ENCODE data around the gene THSD4. TPM values are rescaled to one million over a fixed set of nuclear protein-coding genes. Genes with fewer than 3 reads are reported as not detected.

Gene THSD4
- total and polyA plus RNA-seq, 2 donors (not counting 1 experiment from before 2014, with no cell fraction given): 43.1 to 95.5 TPM

GRCh38 chr15:71325481-71325880, 210.2 kb downstream of the THSD4 start:
- peak in 1 of 2 donors; percentile 88 for DNase-seq (ENCODE audit: low read depth in 2 of 2)
- Histone ChIP-seq H4K20me1 (ENCODE audit: control insufficient read depth, extremely low read depth, insufficient read depth, low read length) (no peaks in the 10 kb centered on the region), H2AFZ (ENCODE audit: low read length) (no peak overlapping the region), H3K9me3 (ENCODE audit: control insufficient read depth, insufficient read depth, low read depth, low read length) (no peaks in the 10 kb centered on the region), H3K36me3 (ENCODE audit: control insufficient read depth, insufficient read depth, low read length) (no peaks in the 10 kb centered on the region), H3K9ac (ENCODE audit: insufficient read depth, low read length) (no peak overlapping the region), H3K27me3 (ENCODE audit: control insufficient read depth, insufficient read depth, low read length) (no peaks in the 10 kb centered on the region), H3K27ac (ENCODE audit: insufficient read depth, low read length) (peak overlapping the region; percentile 4), H3K4me2 (ENCODE audit: extremely low read depth, insufficient read depth, low read length) (no peak overlapping the region), H3K4me3 (replicated peaks in 1 of 4; ENCODE audit: control extremely low read depth in 1 of 4, insufficient read depth in 1 of 4, low read depth in 3 of 4, low read length in 4 of 4) (no peak overlapping the region), H3K79me2 (ENCODE audit: control insufficient read depth, insufficient read depth, low read length) (no peaks in the 10 kb centered on the region), H3K4me1 (ENCODE audit: control insufficient read depth, extremely low read depth, insufficient read depth, low read length) (peaks cover 21% of the 10 kb centered on the region)
- TF ChIP-seq CTCF (conservative IDR thresholded peaks at IDR 0.05 in 1 of 2, IDR thresholded peaks at IDR 0.05 in 1 of 2; ENCODE audit: low read depth in 1 of 2, low read length in 2 of 2) (no peak), EZH2 (IDR thresholded peaks at IDR 0.05; ENCODE audit: low read length, missing control alignments) (no peak)

- no peak overlapping the region for H3K9ac ChIP-seq (ENCODE audit: insufficient read depth, low read length)
- no peaks in the 10 kb centered on the region for H3K36me3 ChIP-seq (ENCODE audit: control insufficient read depth, insufficient read depth, low read length)
- no peak overlapping the region for H2AFZ ChIP-seq (ENCODE audit: low read length)
- H3K79me2 ChIP-seq (ENCODE audit: control insufficient read depth, insufficient read depth, low read length): no peaks in the 10 kb centered on the region
- H3K4me3 ChIP-seq (replicated peaks in 1 of 4; ENCODE audit: control extremely low read depth in 1 of 4, insufficient read depth in 1 of 4, low read depth in 3 of 4, low read length in 4 of 4): no peak overlapping the region
- no peaks in the 10 kb centered on the region for H3K27me3 ChIP-seq (ENCODE audit: control insufficient read depth, insufficient read depth, low read length)
- peaks cover 36% of the 10 kb centered on the region for H3K4me1 ChIP-seq (ENCODE audit: control insufficient read depth, extremely low read depth, insufficient read depth, low read length)
- no peak overlapping the region for H3K4me2 ChIP-seq (ENCODE audit: extremely low read depth, insufficient read depth, low read length)
- DNase-seq (ENCODE audit: low read depth in 2 of 2): peak in 1 of 2 donors; percentile 36
- H3K27ac ChIP-seq (ENCODE audit: insufficient read depth, low read length): peak overlapping the region; percentile 22
- no peaks in the 10 kb centered on the region for H4K20me1 ChIP-seq (ENCODE audit: control insufficient read depth, extremely low read depth, insufficient read depth, low read length)
- TF ChIP-seq EZH2 (IDR thresholded peaks at IDR 0.05; ENCODE audit: low read length, missing control alignments) (no peak), CTCF (conservative IDR thresholded peaks at IDR 0.05 in 1 of 2, IDR thresholded peaks at IDR 0.05 in 1 of 2; ENCODE audit: low read depth in 1 of 2, low read length in 2 of 2) (no peak)
- H3K9me3 ChIP-seq (ENCODE audit: control insufficient read depth, insufficient read depth, low read depth, low read length): no peaks in the 10 kb centered on the region
These were observed 213.2 kb downstream of the THSD4 start for GRCh38 chr15:71328453-71328852.

GRCh38 chr15:71329041-71329440, 213.8 kb downstream of the THSD4 start:
- H3K27ac ChIP-seq (ENCODE audit: insufficient read depth, low read length): peak overlapping the region; percentile 39

More at GRCh38 chr15:71329041-71329440, 213.8 kb downstream of the THSD4 start:
- DNase-seq (ENCODE audit: low read depth in 2 of 2): peak; percentile 30 to 86
- H3K27me3 ChIP-seq (ENCODE audit: control insufficient read depth, insufficient read depth, low read length): no peaks in the 10 kb centered on the region
- H3K4me2 ChIP-seq (ENCODE audit: extremely low read depth, insufficient read depth, low read length): no peak overlapping the region
- H3K9me3 ChIP-seq (ENCODE audit: control insufficient read depth, insufficient read depth, low read depth, low read length): no peaks in the 10 kb centered on the region
- peaks cover 38% of the 10 kb centered on the region for H3K4me1 ChIP-seq (ENCODE audit: control insufficient read depth, extremely low read depth, insufficient read depth, low read length)
- no peaks in the 10 kb centered on the region for H4K20me1 ChIP-seq (ENCODE audit: control insufficient read depth, extremely low read depth, insufficient read depth, low read length)
- TF ChIP-seq CTCF (conservative IDR thresholded peaks at IDR 0.05 in 1 of 2, IDR thresholded peaks at IDR 0.05 in 1 of 2; ENCODE audit: low read depth in 1 of 2, low read length in 2 of 2) (no peak), EZH2 (IDR thresholded peaks at IDR 0.05; ENCODE audit: low read length, missing control alignments) (no peak)
- no peaks in the 10 kb centered on the region for H3K79me2 ChIP-seq (ENCODE audit: control insufficient read depth, insufficient read depth, low read length)
- no peaks in the 10 kb centered on the region for H3K36me3 ChIP-seq (ENCODE audit: control insufficient read depth, insufficient read depth, low read length)
- H3K4me3 ChIP-seq (replicated peaks in 1 of 4; ENCODE audit: control extremely low read depth in 1 of 4, insufficient read depth in 1 of 4, low read depth in 3 of 4, low read length in 4 of 4): no peak overlapping the region
- H3K9ac ChIP-seq (ENCODE audit: insufficient read depth, low read length): no peak overlapping the region
- no peak overlapping the region for H2AFZ ChIP-seq (ENCODE audit: low read length)

Measured in fibroblast of lung (primary cell).